DOHH2 (cell line): Measurements from ENCODE around the gene SETD1A.

Experiments
- EZH2phosphoT487 ChIP-seq: fragments of 200-600 bp; sonication (generic); IDR thresholded peaks from 2 replicates; pipeline ENCODE4 v1.6.1; 2017; ENCODE audit warnings: borderline replicate concordance, mild to moderate bottlenecking, antibody characterized with exemption, low read length, moderate library complexity, mixed read lengths
- TF ChIP-seq, protein P1 (sequence below): fragments of 200-600 bp; sonication (generic); IDR thresholded peaks from one replicate; pipeline ENCODE4 v1.5.1; 2014; ENCODE audit warnings: antibody characterized with exemption, mild to moderate bottlenecking, low read depth, low read length; ENCODE audit not compliant: poor library complexity, severe bottlenecking

GRCh38 chr16:31005350-31006085 is 48.0 kb downstream of the SETD1A start:
- TF ChIP-seq, protein P1, sequence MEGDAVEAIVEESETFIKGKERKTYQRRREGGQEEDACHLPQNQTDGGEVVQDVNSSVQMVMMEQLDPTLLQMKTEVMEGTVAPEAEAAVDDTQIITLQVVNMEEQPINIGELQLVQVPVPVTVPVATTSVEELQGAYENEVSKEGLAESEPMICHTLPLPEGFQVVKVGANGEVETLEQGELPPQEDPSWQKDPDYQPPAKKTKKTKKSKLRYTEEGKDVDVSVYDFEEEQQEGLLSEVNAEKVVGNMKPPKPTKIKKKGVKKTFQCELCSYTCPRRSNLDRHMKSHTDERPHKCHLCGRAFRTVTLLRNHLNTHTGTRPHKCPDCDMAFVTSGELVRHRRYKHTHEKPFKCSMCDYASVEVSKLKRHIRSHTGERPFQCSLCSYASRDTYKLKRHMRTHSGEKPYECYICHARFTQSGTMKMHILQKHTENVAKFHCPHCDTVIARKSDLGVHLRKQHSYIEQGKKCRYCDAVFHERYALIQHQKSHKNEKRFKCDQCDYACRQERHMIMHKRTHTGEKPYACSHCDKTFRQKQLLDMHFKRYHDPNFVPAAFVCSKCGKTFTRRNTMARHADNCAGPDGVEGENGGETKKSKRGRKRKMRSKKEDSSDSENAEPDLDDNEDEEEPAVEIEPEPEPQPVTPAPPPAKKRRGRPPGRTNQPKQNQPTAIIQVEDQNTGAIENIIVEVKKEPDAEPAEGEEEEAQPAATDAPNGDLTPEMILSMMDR, result no peak
- no peak for TF ChIP-seq EZH2phosphoT487
